ENCODE results near the gene JPH4. TPM values are rescaled to one million over a fixed set of nuclear protein-coding genes. Genes with fewer than 3 reads are reported as not detected.

The JPH4 gene
- total and polyA plus RNA-seq, 3 donors from 2014 or later, result 3.4 to 3.9 (median 3.6) TPM

GRCh38 chr14:23546450-23547035, 32.0 kb downstream of the JPH4 start:
- intact Hi-C loops (cut with DNase I; ENCODE audit: low total_unique reads), result loop anchor here (10.0 kb wide), 1 partner anchor 62 kb away; no protein-coding TSS in a partner anchor
- no peak for DNase-seq
- Histone ChIP-seq H3K36me3 (ENCODE audit: low read depth, missing control alignments) (no peaks in the 10 kb centered on the region), H3K27me3 (no peaks in the 10 kb centered on the region), H3K27ac (no peak overlapping the region), H3K4me3 (no peak overlapping the region), H3K9me3 (no peaks in the 10 kb centered on the region), H3K4me1 (peaks cover 11% of the 10 kb centered on the region)
- WGBS, 2 donors, result 74 to 75% methylated on average over 10 of the region's 10 CpGs
- TF ChIP-seq CTCF (IDR thresholded peaks at IDR 0.05) (no peak), POLR2A (IDR thresholded peaks at IDR 0.05) (no peak)

DNA sequence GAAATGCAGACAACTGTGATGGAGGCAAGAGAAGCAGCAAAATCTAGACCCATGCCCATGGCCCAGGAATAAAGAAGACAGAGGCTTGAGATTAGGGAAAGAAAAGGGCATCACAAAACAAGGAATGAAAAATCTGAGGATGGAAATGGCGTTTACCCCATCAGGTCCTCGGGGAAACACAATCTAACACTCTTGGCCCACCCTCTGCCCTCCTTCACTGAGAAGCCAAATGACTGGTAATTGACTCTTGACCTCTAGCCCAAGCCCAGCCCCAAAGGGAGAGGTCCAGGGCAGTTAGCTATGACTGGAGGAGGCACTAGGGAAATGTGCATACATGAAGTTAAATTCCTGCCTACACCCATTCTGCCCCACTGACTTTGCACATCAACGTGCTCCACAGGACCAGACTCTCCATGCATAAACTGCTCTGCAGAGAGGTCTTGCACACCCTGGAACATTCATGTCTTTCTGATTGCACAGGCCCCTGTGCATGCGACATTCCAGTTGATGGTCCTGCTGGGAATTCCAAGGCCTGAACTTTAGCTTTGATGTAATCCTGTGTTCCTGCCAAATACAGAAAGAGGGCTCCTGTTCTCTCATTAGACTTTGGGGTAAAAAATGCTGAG, 32.7 kb downstream of the JPH4 start:
- Histone ChIP-seq H3K4me3 (no peak overlapping the region), H3K9me3 (no peaks in the 10 kb centered on the region), H3K36me3 (ENCODE audit: low read depth, missing control alignments) (no peaks in the 10 kb centered on the region), H3K27me3 (no peaks in the 10 kb centered on the region), H3K27ac (no peak overlapping the region), H3K4me1 (peaks cover 8% of the 10 kb centered on the region)
- 74 to 80% methylated on average over 4 of the region's 4 CpGs for WGBS, 2 donors
- no peak for TF ChIP-seq CTCF (IDR thresholded peaks at IDR 0.05)
- TF ChIP-seq POLR2A (IDR thresholded peaks at IDR 0.05), result no peak
- DNase-seq, result no peak
- intact Hi-C loops (cut with DNase I; ENCODE audit: low total_unique reads), result loop anchor here (10.0 kb wide), 1 partner anchor 61 kb away; no protein-coding TSS in a partner anchor

DNA sequence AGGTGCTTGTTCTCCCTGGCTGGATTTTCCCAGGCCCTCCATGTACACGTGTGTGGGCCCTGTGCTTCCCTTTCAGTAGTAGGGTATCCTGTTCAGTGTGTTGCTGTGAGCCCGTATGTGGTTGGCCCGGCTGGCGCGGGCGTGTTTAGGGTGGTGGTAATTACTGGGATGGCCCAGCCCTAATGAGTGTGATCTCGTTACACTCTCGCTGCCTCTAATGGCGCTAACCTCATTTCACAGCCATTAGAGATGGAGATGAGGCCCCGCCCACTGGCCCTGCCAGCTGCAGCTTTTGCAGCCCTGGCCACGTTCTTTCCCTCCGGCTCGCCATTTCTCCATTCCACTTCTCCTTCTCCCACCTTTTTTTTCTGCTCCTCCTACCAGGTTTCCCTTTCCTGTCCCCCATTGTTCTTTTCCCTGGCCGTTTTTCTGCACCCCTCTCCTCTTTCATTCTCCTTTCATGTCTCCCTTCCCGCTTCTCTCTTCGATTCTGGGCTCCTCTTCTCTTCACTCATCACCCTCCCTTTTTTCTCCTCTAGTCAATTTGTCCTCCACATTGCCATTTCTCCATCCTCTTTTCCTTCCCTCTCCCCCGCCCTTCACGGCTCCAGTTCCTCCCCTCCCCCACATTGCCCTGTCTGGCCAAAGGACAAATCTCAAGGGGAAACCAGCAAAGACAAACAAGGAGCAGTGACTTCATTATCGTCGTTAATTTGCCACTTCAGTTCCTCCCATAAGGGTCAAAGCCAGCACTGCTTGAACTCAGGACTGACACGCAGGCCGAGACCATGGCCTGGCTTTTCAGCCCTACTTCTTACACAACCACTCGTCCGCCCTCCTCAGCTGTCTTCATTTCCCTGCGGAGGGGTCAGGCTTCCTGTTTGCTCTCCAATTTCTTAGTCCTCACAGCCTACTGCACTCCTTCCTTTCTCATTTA, 33.8 kb downstream of the JPH4 start:
- TF ChIP-seq CTCF (IDR thresholded peaks at IDR 0.05) (no peak), POLR2A (IDR thresholded peaks at IDR 0.05) (no peak)
- no peak overlapping the region for H3K27ac ChIP-seq
- H3K36me3 ChIP-seq (ENCODE audit: low read depth, missing control alignments), result no peaks in the 10 kb centered on the region
- intact Hi-C loops (cut with DNase I; ENCODE audit: low total_unique reads), result loop anchor here (10.0 kb wide), 1 partner anchor 60 kb away; no protein-coding TSS in a partner anchor
- DNase-seq, result no peak
- H3K4me1 ChIP-seq, result no peaks in the 10 kb centered on the region
- no peak overlapping the region for H3K4me3 ChIP-seq
- no peaks in the 10 kb centered on the region for H3K27me3 ChIP-seq
- WGBS, 2 donors, result 65 to 75% methylated on average over 25 of the region's 25 CpGs
- H3K9me3 ChIP-seq, result no peaks in the 10 kb centered on the region

- H3K4me1 ChIP-seq, result no peaks in the 10 kb centered on the region
- no peak for DNase-seq
- no peaks in the 10 kb centered on the region for H3K9me3 ChIP-seq
- no peak for TF ChIP-seq POLR2A (IDR thresholded peaks at IDR 0.05)
- no peak for TF ChIP-seq CTCF (IDR thresholded peaks at IDR 0.05)
- 96 to 98% methylated on average over 5 of the region's 5 CpGs for WGBS, 2 donors
- no peak overlapping the region for H3K4me3 ChIP-seq
- intact Hi-C loops (cut with DNase I; ENCODE audit: low total_unique reads), result loop anchor here (10.0 kb wide), 1 partner anchor 59 kb away; no protein-coding TSS in a partner anchor
- H3K27ac ChIP-seq, result no peak overlapping the region
- H3K36me3 ChIP-seq (ENCODE audit: low read depth, missing control alignments), result no peaks in the 10 kb centered on the region
- no peaks in the 10 kb centered on the region for H3K27me3 ChIP-seq
Observed at GRCh38 chr14:23543403-23543802, 35.2 kb downstream of the JPH4 start.
